Measurements from ENCODE around the gene SLC8A1. TPM values are rescaled to one million over a fixed set of nuclear protein-coding genes. Genes with fewer than 3 reads are reported as not detected.

Gene SLC8A1
- total RNA-seq, 1 experiment from 2014 or later, result 1.7 TPM

DNA sequence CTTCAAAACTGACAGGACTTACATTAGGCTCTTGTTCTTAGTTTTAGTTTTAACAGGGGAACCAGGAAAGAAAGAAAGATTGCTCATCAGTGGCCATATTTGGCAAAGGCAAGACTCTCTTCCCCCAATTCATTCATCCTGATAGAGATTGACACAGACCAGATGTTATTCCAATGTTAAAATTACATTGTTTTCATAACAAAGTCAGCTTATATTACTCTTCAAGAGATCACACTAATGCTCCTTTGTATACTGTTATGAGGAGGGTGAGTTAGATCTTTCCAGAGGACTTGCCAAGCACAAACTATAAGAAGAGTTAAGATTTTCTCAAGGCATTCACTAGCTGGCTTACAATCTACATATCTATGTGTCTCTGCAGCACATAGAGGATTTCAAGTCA, 252.1 kb downstream of the SLC8A1 start:
- Histone ChIP-seq H3K79me1 (ENCODE audit: insufficient read depth, low read depth, low read length, poor library complexity, severe bottlenecking) (no peaks in the 10 kb centered on the region), H4K20me1 (ENCODE audit: control insufficient read depth, insufficient read depth, insufficient read length) (no peaks in the 10 kb centered on the region)
- TF ChIP-seq, protein P1, sequence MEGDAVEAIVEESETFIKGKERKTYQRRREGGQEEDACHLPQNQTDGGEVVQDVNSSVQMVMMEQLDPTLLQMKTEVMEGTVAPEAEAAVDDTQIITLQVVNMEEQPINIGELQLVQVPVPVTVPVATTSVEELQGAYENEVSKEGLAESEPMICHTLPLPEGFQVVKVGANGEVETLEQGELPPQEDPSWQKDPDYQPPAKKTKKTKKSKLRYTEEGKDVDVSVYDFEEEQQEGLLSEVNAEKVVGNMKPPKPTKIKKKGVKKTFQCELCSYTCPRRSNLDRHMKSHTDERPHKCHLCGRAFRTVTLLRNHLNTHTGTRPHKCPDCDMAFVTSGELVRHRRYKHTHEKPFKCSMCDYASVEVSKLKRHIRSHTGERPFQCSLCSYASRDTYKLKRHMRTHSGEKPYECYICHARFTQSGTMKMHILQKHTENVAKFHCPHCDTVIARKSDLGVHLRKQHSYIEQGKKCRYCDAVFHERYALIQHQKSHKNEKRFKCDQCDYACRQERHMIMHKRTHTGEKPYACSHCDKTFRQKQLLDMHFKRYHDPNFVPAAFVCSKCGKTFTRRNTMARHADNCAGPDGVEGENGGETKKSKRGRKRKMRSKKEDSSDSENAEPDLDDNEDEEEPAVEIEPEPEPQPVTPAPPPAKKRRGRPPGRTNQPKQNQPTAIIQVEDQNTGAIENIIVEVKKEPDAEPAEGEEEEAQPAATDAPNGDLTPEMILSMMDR (conservative IDR thresholded peaks at IDR 0.05), result no peak

More for the DNA sequence above, 252.1 kb downstream of the SLC8A1 start:
- Histone ChIP-seq H2AK5ac (ENCODE audit: insufficient read length, low read length) (no peak overlapping the region), H4K5ac (ENCODE audit: insufficient read length, low read depth, low read length) (no peak overlapping the region), H3K23me2 (ENCODE audit: insufficient read length, low read depth, low read length, poor library complexity, severe bottlenecking) (no peaks in the 10 kb centered on the region), H2BK20ac (ENCODE audit: low read depth, low read length, poor library complexity, severe bottlenecking) (no peak overlapping the region), H2BK120ac (ENCODE audit: low read depth, low read length, poor library complexity, severe bottlenecking) (no peak overlapping the region), H3K9me3 (ENCODE audit: control insufficient read depth, low read depth, low read length) (no peaks in the 10 kb centered on the region), H3K4ac (ENCODE audit: low read depth, low read length) (no peak overlapping the region), H3K27me3 (ENCODE audit: insufficient read depth, low read length) (no peaks in the 10 kb centered on the region), H3K79me2 (ENCODE audit: insufficient read depth, low read length) (no peaks in the 10 kb centered on the region), H2BK12ac (ENCODE audit: insufficient read length, low read depth, low read length) (no peak overlapping the region), H2BK5ac (ENCODE audit: insufficient read length, low read length) (no peak overlapping the region), H2BK15ac (ENCODE audit: low read depth, low read length) (no peak overlapping the region), H4K8ac (replicated peaks; ENCODE audit: insufficient read length, low read depth, low read length) (no peak overlapping the region), H3K4me1 (ENCODE audit: insufficient read depth, low read length) (no peaks in the 10 kb centered on the region; the same call in 1 of the 2 replicates), H3K18ac (ENCODE audit: insufficient read length, low read depth, low read length) (no peak overlapping the region), H3K27ac (ENCODE audit: insufficient read length, low read depth, low read length) (no peak overlapping the region), H3K56ac (ENCODE audit: insufficient read length, low read depth, low read length) (no peak overlapping the region), H3K4me2 (ENCODE audit: insufficient read depth, insufficient read length, low read length) (no peak overlapping the region), H3K14ac (ENCODE audit: insufficient read depth, low read length) (no peak overlapping the region), H3T11ph (ENCODE audit: low read length) (no peak overlapping the region), H3K9ac (ENCODE audit: extremely low read depth, insufficient read length, low read length) (no peak overlapping the region), H2AFZ (ENCODE audit: low read length) (no peak overlapping the region), H4K91ac (ENCODE audit: insufficient read length, low read depth, low read length) (no peak overlapping the region), H3K23ac (ENCODE audit: insufficient read length, low read depth, low read length) (no peak overlapping the region)
- Mint-ChIP-seq H3K27me3 (ENCODE audit: low read depth) (no peaks in the 10 kb centered on the region), H3K4me3 (no peak overlapping the region), H3K36me3 (ENCODE audit: insufficient read depth in 1 of 3, low read depth in 3 of 3) (peaks cover 0 to 2% (median 0%) of the 10 kb centered on the region in 3 experiments; a peak in 1 of 7 replicates), H3K4me1 (peaks cover 14 to 18% of the 10 kb centered on the region in 2 experiments), H3K27ac (no peak overlapping the region), H3K9me3 (no peaks in the 10 kb centered on the region)
- no peak for DNase-seq

Measured in H9 (cell line).